ENCODE results near the gene MCAM. TPM values are rescaled to one million over a fixed set of nuclear protein-coding genes. Genes with fewer than 3 reads are reported as not detected.

The MCAM gene
- total and polyA plus RNA-seq, 2 donors (not counting 3 experiments of a cell fraction or from before 2014, with no cell fraction given) = 1,027 to 2,543 TPM

GRCh38 chr11:119293461-119293860 lies 23.5 kb downstream of the MCAM start:
- Histone ChIP-seq H3K36me3 (ENCODE audit: control insufficient read depth in 2 of 2, extremely low read depth in 1 of 2, insufficient read depth in 2 of 2, low read length in 2 of 2) (peaks cover 8 to 11% of the 10 kb centered on the region in 2 experiments), H3K27ac (ENCODE audit: insufficient read depth, low read depth, low read length) (no peak overlapping the region), H3K4me1 (ENCODE audit: control insufficient read depth, extremely low read depth, insufficient read depth, low read length) (no peaks in the 10 kb centered on the region), H3K79me2 (ENCODE audit: control insufficient read depth, insufficient read depth, low read length) (no peaks in the 10 kb centered on the region), H3K9me1 (replicated peaks; ENCODE audit: control insufficient read depth, extremely low read depth, insufficient read depth, low read length) (no peaks in the 10 kb centered on the region), H3K4me2 (ENCODE audit: insufficient read depth, low read length) (no peak overlapping the region), H3K27me3 (ENCODE audit: control insufficient read depth in 2 of 2, insufficient read depth in 2 of 2, low read length in 2 of 2) (no peaks in the 10 kb centered on the region), H3K9ac (replicated peaks; ENCODE audit: extremely low read depth, insufficient read depth, low read length) (no peak overlapping the region), H3K9me3 (replicated peaks; ENCODE audit: control insufficient read depth, insufficient read depth, low read length) (no peaks in the 10 kb centered on the region), H2AFZ (ENCODE audit: low read depth, low read length) (no peak overlapping the region), H3K4me3 (replicated peaks in 1 of 3; ENCODE audit: insufficient read depth in 1 of 3, low read depth in 1 of 3, low read length in 3 of 3) (no peak overlapping the region), H4K20me1 (replicated peaks; ENCODE audit: control insufficient read depth, extremely low read depth, insufficient read depth, low read length) (no peaks in the 10 kb centered on the region)
- ChIA-PET CTCF (interaction anchor here (0.7 to 1.8 kb wide), 2 partner anchors 30 to 31 kb away, joined by 3 to 4 read pairs; no protein-coding TSS in a partner anchor), POLR2A (no interaction called here)
- TF ChIP-seq FOS (IDR thresholded peaks at IDR 0.05; ENCODE audit: borderline replicate concordance, insufficient read depth, low read length) = no peak
- no peak for TF ChIP-seq JUN (IDR thresholded peaks at IDR 0.05; ENCODE audit: borderline replicate concordance, insufficient read depth, insufficient read length, low read depth)
- no peak for TF ChIP-seq MYC (IDR thresholded peaks at IDR 0.05; ENCODE audit: low read depth, low read length)
- TF ChIP-seq POLR2AphosphoS5 (IDR thresholded peaks at IDR 0.05; ENCODE audit: insufficient read depth, low read depth, low read length) = no peak
- no peak for FAIRE-seq
- dilution Hi-C loops (cut with MboI; ENCODE audit: extremely low pct_ligation_motif_present, low sequenced_read_pairs) = no loop called here
- no peak for DNase-seq (ENCODE audit: low read depth, low spot score)
- intact Hi-C loops (cut with micrococcal nuclease) = no loop called here
- BruUV-seq (replicated peaks) = no TSS peak

DNA sequence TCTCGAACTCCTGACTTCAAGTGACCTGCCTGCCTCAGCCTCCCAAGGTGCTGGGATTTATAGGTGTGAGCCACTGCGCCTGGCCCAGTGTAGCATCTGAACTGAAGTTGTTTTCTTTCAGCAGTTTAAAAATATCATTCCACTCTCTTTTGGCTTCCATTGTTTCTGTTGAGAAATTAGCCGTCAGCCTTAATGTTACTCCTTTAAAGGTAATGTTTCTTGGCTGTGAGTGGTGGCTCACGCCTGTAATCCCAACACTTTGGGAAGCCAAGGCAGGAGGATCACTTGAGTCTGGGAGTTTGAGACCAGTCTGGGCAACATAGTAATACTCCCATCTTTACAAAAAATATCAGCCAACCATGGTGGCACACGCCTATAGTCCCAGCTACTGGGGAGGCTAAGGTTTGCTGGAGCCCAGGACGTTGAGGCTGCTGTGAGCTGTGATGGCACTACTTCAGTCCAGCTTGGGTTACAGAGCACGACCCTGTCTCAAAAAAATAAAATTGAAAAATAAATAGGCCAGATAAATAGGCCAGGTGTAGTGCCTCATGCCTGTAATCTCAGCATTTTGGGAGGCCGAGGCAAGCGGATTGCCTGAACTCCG lies 25.9 kb downstream of the MCAM start:
- Histone ChIP-seq H3K9ac (replicated peaks; ENCODE audit: extremely low read depth, insufficient read depth, low read length) (no peak overlapping the region), H3K9me1 (replicated peaks; ENCODE audit: control insufficient read depth, extremely low read depth, insufficient read depth, low read length) (no peaks in the 10 kb centered on the region), H4K20me1 (replicated peaks; ENCODE audit: control insufficient read depth, extremely low read depth, insufficient read depth, low read length) (no peaks in the 10 kb centered on the region), H3K79me2 (ENCODE audit: control insufficient read depth, insufficient read depth, low read length) (no peaks in the 10 kb centered on the region), H3K27ac (ENCODE audit: insufficient read depth, low read depth, low read length) (no peak overlapping the region), H3K36me3 (ENCODE audit: control insufficient read depth in 2 of 2, extremely low read depth in 1 of 2, insufficient read depth in 2 of 2, low read length in 2 of 2) (peaks cover 3 to 11% of the 10 kb centered on the region in 2 experiments), H3K27me3 (ENCODE audit: control insufficient read depth in 2 of 2, insufficient read depth in 2 of 2, low read length in 2 of 2) (no peaks in the 10 kb centered on the region), H3K4me2 (ENCODE audit: insufficient read depth, low read length) (no peak overlapping the region), H2AFZ (ENCODE audit: low read depth, low read length) (no peak overlapping the region), H3K4me3 (replicated peaks in 1 of 3; ENCODE audit: insufficient read depth in 1 of 3, low read depth in 1 of 3, low read length in 3 of 3) (no peak overlapping the region), H3K9me3 (replicated peaks; ENCODE audit: control insufficient read depth, insufficient read depth, low read length) (no peaks in the 10 kb centered on the region), H3K4me1 (ENCODE audit: control insufficient read depth, extremely low read depth, insufficient read depth, low read length) (no peaks in the 10 kb centered on the region)
- TF ChIP-seq, protein P1, sequence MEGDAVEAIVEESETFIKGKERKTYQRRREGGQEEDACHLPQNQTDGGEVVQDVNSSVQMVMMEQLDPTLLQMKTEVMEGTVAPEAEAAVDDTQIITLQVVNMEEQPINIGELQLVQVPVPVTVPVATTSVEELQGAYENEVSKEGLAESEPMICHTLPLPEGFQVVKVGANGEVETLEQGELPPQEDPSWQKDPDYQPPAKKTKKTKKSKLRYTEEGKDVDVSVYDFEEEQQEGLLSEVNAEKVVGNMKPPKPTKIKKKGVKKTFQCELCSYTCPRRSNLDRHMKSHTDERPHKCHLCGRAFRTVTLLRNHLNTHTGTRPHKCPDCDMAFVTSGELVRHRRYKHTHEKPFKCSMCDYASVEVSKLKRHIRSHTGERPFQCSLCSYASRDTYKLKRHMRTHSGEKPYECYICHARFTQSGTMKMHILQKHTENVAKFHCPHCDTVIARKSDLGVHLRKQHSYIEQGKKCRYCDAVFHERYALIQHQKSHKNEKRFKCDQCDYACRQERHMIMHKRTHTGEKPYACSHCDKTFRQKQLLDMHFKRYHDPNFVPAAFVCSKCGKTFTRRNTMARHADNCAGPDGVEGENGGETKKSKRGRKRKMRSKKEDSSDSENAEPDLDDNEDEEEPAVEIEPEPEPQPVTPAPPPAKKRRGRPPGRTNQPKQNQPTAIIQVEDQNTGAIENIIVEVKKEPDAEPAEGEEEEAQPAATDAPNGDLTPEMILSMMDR (IDR thresholded peaks at IDR 0.05; ENCODE audit: extremely low read depth in 1 of 2, insufficient read depth in 1 of 2, low read depth in 1 of 2, low read length in 2 of 2) = no peak
- no peak for TF ChIP-seq GATA2 (IDR thresholded peaks at IDR 0.05; ENCODE audit: insufficient read depth, insufficient read length, low read depth, low read length)
- intact Hi-C loops (cut with micrococcal nuclease) = no loop called here
- CTCF ChIA-PET = no interaction called here
- FAIRE-seq (no peak), DNase-seq (ENCODE audit: low read depth, low spot score) (no peak)
- BruUV-seq (replicated peaks) = no TSS peak
- dilution Hi-C loops (cut with MboI; ENCODE audit: extremely low pct_ligation_motif_present, low sequenced_read_pairs) = no loop called here
- POLR2A ChIA-PET = no interaction called here

Data from endothelial cell of umbilical vein (primary cell).